Heart left ventricle (tissue), 13 donors: ENCODE data around the gene SPDL1.

ENCODE experiments used
- CTCF ChIP-seq, 12 donors: fragments of 200-600 bp; sonication (generic) in 4 of 12; IDR thresholded peaks; one replicate each; pipeline versions ENCODE4 v1.5.0 to v1.8.0; 2018 to 2022; ENCODE audit warnings: antibody characterized with exemption in 12 of 12, mild to moderate bottlenecking in 5 of 12
- POLR2A ChIP-seq, 2 donors: fragments of 450-650 bp; IDR thresholded peaks; one replicate each; pipeline ENCODE4 v1.6.1; 2017; ENCODE audit warnings: antibody characterized with exemption in 2 of 2, mild to moderate bottlenecking in 2 of 2, moderate library complexity in 2 of 2
- donor health status: ischemic (EF 13 %, LVEDD 7.1; RV severe dilation, severe dysfunction).
- donor health status: DM: no; HTN: yes; CAD: no.
- donor health status: DM: no; HTN: no; CAD: no.
- donor health status: ischemic (EF 25% LVEDD 6.9; RV normal size, moderate dysfunction).
- donor health status: ischemic (EF 25% LVEDD 5.7; RV mildly dilated, moderate dysfunction).
- donor health status: ischemic (EF 35%, LVEDD 5.7; RV mildly dilated, moderate dysfunction).
- donor health status: nonischemic (EF 11% LVEDD 7.7; RV severe dilation, severe dysfunction).
- donor health status: DM: yes; HTN: yes; CAD: no.
- donor health status: PGD.
- donor health status: ischemic (EF 29% LVEDD 5.4; RV normal size, mild dysfunction).
- donor health status: nonischemic (EF 23%, LVEDD 6.1; RV moderate dilation, normal function).

GRCh38 chr5:169546346-169546745 lies 37.2 kb upstream of the SPDL1 start:
- no peak for TF ChIP-seq CTCF (IDR thresholded peaks at IDR 0.05)
- TF ChIP-seq POLR2A (IDR thresholded peaks at IDR 0.05), result no peak
